ENCODE data around the gene TBC1D7.

GRCh38 chr6:13289789-13290318 lies 38.5 kb downstream of the TBC1D7 start:
- TF ChIP-seq REST (IDR thresholded peaks at IDR 0.05; ENCODE audit: low read depth) (no peak), EP300 (IDR thresholded peaks at IDR 0.05; ENCODE audit: borderline replicate concordance) (no peak), TCF12 (IDR thresholded peaks at IDR 0.05; ENCODE audit: low read depth) (no peak), YY1 (IDR thresholded peaks at IDR 0.05; ENCODE audit: low read depth) (no peak), RAD21 (IDR thresholded peaks at IDR 0.05; ENCODE audit: low read depth) (no peak), CEBPB (IDR thresholded peaks at IDR 0.05) (no peak), FOXM1 (IDR thresholded peaks at IDR 0.05; ENCODE audit: borderline replicate concordance, low read depth) (no peak), USF1 (IDR thresholded peaks at IDR 0.05) (no peak), CREB1 (IDR thresholded peaks at IDR 0.05; ENCODE audit: low read depth) (no peak), MAX (IDR thresholded peaks at IDR 0.05) (no peak), EGR1 (IDR thresholded peaks at IDR 0.05) (no peak), NFIC (IDR thresholded peaks at IDR 0.05) (no peak), TAF1 (IDR thresholded peaks at IDR 0.05; ENCODE audit: low read depth) (no peak)
